Tibial artery (tissue), 4 donors: ENCODE data around the gene PCDHGA4.
"Not testable (repeated sequence)": the region's sequence is repeated elsewhere in the genome, so short reads cannot be mapped to it uniquely, and the experiment has no call there.

Experiments used
- DNase-seq, 2 donors: peaks; one replicate each; pipeline ENCODE4 v3.0.0-alpha.2; 2019
- H3K27ac ChIP-seq, 2 donors: fragments of 200-600 bp; sonication (generic) in 1 of 2; 1 replicate in 1 of 2; 2 replicates in 1 of 2; pipeline ENCODE4 v1.5.1; 2018 to 2019; ENCODE audit warnings: mild to moderate bottlenecking in 1 of 2
- H3K27me3 ChIP-seq, 2 donors: fragments of 200-600 bp; sonication (generic) in 1 of 2; one replicate each; pipeline versions ENCODE4 v1.5.1 to v1.6.0; 2016 to 2019
- H3K36me3 ChIP-seq, 3 donors: fragments of 200-600 bp; sonication (generic) in 2 of 3; one replicate each; pipeline ENCODE4 v1.5.1; 2016 to 2019; ENCODE audit warnings: mild to moderate bottlenecking in 2 of 3
- H3K4me1 ChIP-seq, 4 donors: fragments of 200-600 bp; sonication (generic) in 2 of 4; 1 replicate in 3 of 4; 2 replicates in 1 of 4; pipeline ENCODE4 v1.5.1; 2016 to 2019
- H3K4me3 ChIP-seq, 2 donors: fragments of 200-600 bp; sonication (generic) in 1 of 2; 1 replicate in 1 of 2; 2 replicates in 1 of 2; pipeline ENCODE4 v1.5.1; 2018 to 2019; ENCODE audit warnings: mild to moderate bottlenecking in 2 of 2
- H3K9me3 ChIP-seq, 3 donors: fragments of 200-600 bp; sonication (generic) in 1 of 3; one replicate each; pipeline ENCODE4 v1.5.1; 2016 to 2019
- CTCF ChIP-seq, 2 experiments: fragments of 200-600 bp in 1 of 2; fragments of 450-650 bp in 1 of 2; IDR thresholded peaks; one replicate each; pipeline ENCODE4 v1.5.1; 2017 to 2019; ENCODE audit warnings: antibody characterized with exemption in 2 of 2, mild to moderate bottlenecking in 1 of 2, moderate library complexity in 1 of 2
- intact Hi-C: fragments of 100-400 bp; cut with DNase I; formaldehyde crosslinking; loops from one replicate; pipeline ENCODE4 v1.15.0; 2023; ENCODE audit warnings: low total_unique reads

PCDHGA4 gene

GRCh38 chr5:141393267-141393666 is 38.4 kb downstream of the PCDHGA4 start:
- no peak overlapping the region for H3K4me3 ChIP-seq
- no peaks in the 10 kb centered on the region for H3K4me1 ChIP-seq
- no peak for TF ChIP-seq CTCF (IDR thresholded peaks at IDR 0.05)
- no peak for DNase-seq
- H3K27ac ChIP-seq = no peak overlapping the region
- H3K36me3 ChIP-seq = peaks cover 4 to 63% (median 45%) of the 10 kb centered on the region in 3 donors
- intact Hi-C loops = no loop called here
- H3K27me3 ChIP-seq = no peaks in the 10 kb centered on the region
- peaks cover 37 to 98% (median 84%) of the 10 kb centered on the region in 3 donors for H3K9me3 ChIP-seq

GRCh38 chr5:141394401-141395187 is 39.8 kb downstream of the PCDHGA4 start:
- H3K4me3 ChIP-seq, intact Hi-C loops, H3K4me1 ChIP-seq, H3K27me3 ChIP-seq, DNase-seq, H3K27ac ChIP-seq: not testable (repeated sequence)
- Histone ChIP-seq H3K36me3 (peaks cover 4 to 64% (median 45%) of the 10 kb centered on the region in 3 donors), H3K9me3 (peaks cover 49 to 98% (median 83%) of the 10 kb centered on the region in 3 donors)

GRCh38 chr5:141397756-141398551 is 43.1 kb downstream of the PCDHGA4 start, which contains the start of gene PCDHGB5:
TSS of gene PCDHGB5 (plus strand) at chr5:141397947. CDS start at chr5:141398128, 181 bp downstream.
- intact Hi-C loops, H3K27ac ChIP-seq: not testable (repeated sequence)
- H3K4me3 ChIP-seq = peak within 1 kb of the TSS; percentile 31 to 38

GRCh38 chr5:141398608-141399007 is 43.8 kb downstream of the PCDHGA4 start:
- Histone ChIP-seq H3K9me3 (peaks cover 48 to 98% (median 89%) of the 10 kb centered on the region in 3 donors), H3K27me3 (no peaks in the 10 kb centered on the region), H3K4me3 (no peak overlapping the region), H3K27ac (no peak overlapping the region), H3K36me3 (peaks cover 5 to 53% (median 31%) of the 10 kb centered on the region in 3 donors), H3K4me1 (no peaks in the 10 kb centered on the region)
- TF ChIP-seq CTCF (IDR thresholded peaks at IDR 0.05) = no peak
- DNase-seq = no peak
- intact Hi-C loops = no loop called here

More at GRCh38 chr5:141397756-141398551, 43.1 kb downstream of the PCDHGA4 start, which contains the start of gene PCDHGB5:
- not testable (repeated sequence) for H3K4me1 ChIP-seq, DNase-seq, H3K27me3 ChIP-seq
- Histone ChIP-seq H3K36me3 (peaks cover 3 to 50% (median 31%) of the 10 kb centered on the region in 3 donors), H3K9me3 (peaks cover 52 to 98% (median 89%) of the 10 kb centered on the region in 3 donors)
- TF ChIP-seq CTCF (IDR thresholded peaks at IDR 0.05) = peak in 1 of 2 experiments; percentile 44

GRCh38 chr5:141399555-141400258 is 44.9 kb downstream of the PCDHGA4 start:
- Histone ChIP-seq H3K4me3 (no peak overlapping the region), H3K4me1 (no peaks in the 10 kb centered on the region), H3K27me3 (no peaks in the 10 kb centered on the region), H3K36me3 (peaks cover 6 to 54% (median 37%) of the 10 kb centered on the region in 3 donors), H3K27ac (no peak overlapping the region), H3K9me3 (peaks cover 40 to 98% (median 89%) of the 10 kb centered on the region in 3 donors)
- intact Hi-C loops = no loop called here
- DNase-seq = peak in 1 of 2 donors; percentile 43
- no peak for TF ChIP-seq CTCF (IDR thresholded peaks at IDR 0.05)
